CD4-positive, alpha-beta T cell (primary cell): Measurements from ENCODE around the gene TSHZ3. TPM values are rescaled to one million over a fixed set of nuclear protein-coding genes. Genes with fewer than 3 reads are reported as not detected.

Source experiments
- ATAC-seq: fragments of 200-7000 bp; cut with Tn5 transposase; one replicate; pipeline ENCODE4 v1.10.0; 2022; ENCODE audit warnings: mild to moderate bottlenecking; ENCODE audit not compliant: poor library complexity
- CTCF ChIA-PET: fragments of 350-600 bp; sonication (Branson Sonifier 250); formaldehyde crosslinking; loops from one replicate; lab custom pipeline; 2021; ENCODE audit warnings: antibody characterized with exemption, inconsistent platforms; lab: Charles Lee
- POLR2A ChIA-PET: fragments of 350-600 bp; sonication (Branson Sonifier 250); formaldehyde crosslinking; loops from one replicate; lab custom pipeline; 2021; ENCODE audit warnings: antibody characterized with exemption, inconsistent platforms; lab: Charles Lee
- DNase-seq, 14 experiments: peaks; one replicate each; pipeline ENCODE4 v3.0.0-alpha.2; 2013 to 2020; ENCODE audit warnings: mixed read lengths in 2 of 14
- H3K27ac ChIP-seq, 2 donors: one replicate each; pipeline versions ENCODE4 v1.5.1 to v1.7.0; 2013; ENCODE audit warnings: low read length in 2 of 2, low read depth in 1 of 2, mild to moderate bottlenecking in 1 of 2
- H3K27me3 ChIP-seq, 2 experiments: 1 replicate in 1 of 2; 2 replicates in 1 of 2; pipeline versions ENCODE4 v1.6.1 to v1.7.0; 2013; ENCODE audit warnings: low read length in 2 of 2, control low read depth in 1 of 2, mild to moderate bottlenecking in 1 of 2, moderate library complexity in 1 of 2; ENCODE audit not compliant: insufficient read depth in 2 of 2, control insufficient read depth in 1 of 2
- H3K36me3 ChIP-seq: one replicate; pipeline ENCODE4 v1.6.1; 2013; ENCODE audit warnings: low read length, control low read depth; ENCODE audit not compliant: insufficient read depth
- H3K4me1 ChIP-seq: one replicate; pipeline ENCODE4 v1.6.1; 2013; ENCODE audit warnings: low read length, control low read depth; ENCODE audit not compliant: insufficient read depth
- H3K4me3 ChIP-seq: one replicate; pipeline ENCODE4 v1.5.1; 2013; ENCODE audit warnings: mild to moderate bottlenecking, low read length, moderate library complexity
- H3K9me3 ChIP-seq, 2 experiments: 1 replicate in 1 of 2; 2 replicates in 1 of 2; pipeline versions ENCODE4 v1.6.1 to v1.7.0; 2013; ENCODE audit warnings: low read length in 2 of 2, mild to moderate bottlenecking in 2 of 2, control low read depth in 1 of 2, moderate library complexity in 1 of 2; ENCODE audit not compliant: control insufficient read depth in 1 of 2, insufficient read depth in 1 of 2
- H3K27ac Mint-ChIP-seq: one replicate; pipeline ENCODE4 v1.8.0; 2020; ENCODE audit warnings: mixed read lengths
- H3K27me3 Mint-ChIP-seq: one replicate; pipeline ENCODE4 v1.8.0; 2021; ENCODE audit warnings: mixed read lengths
- H3K36me3 Mint-ChIP-seq: one replicate; pipeline ENCODE4 v1.8.0; 2021; ENCODE audit warnings: low read depth, mixed read lengths
- H3K4me1 Mint-ChIP-seq: one replicate; pipeline ENCODE4 v1.8.0; 2021; ENCODE audit warnings: low read depth, mixed read lengths
- H3K4me3 Mint-ChIP-seq: one replicate; pipeline ENCODE4 v1.8.0; 2020; ENCODE audit warnings: mild to moderate bottlenecking, mixed read lengths
- H3K9me3 Mint-ChIP-seq: one replicate; pipeline ENCODE4 v1.8.0; 2020; ENCODE audit warnings: mixed read lengths
- CTCF ChIP-seq: fragments of 200-600 bp; IDR thresholded peaks from one replicate; pipeline ENCODE4 v1.8.0; 2022; ENCODE audit warnings: antibody characterized with exemption, mild to moderate bottlenecking
- intact Hi-C, 2 experiments: fragments of 100-400 bp; cut with DNase I in 1 of 2; cut with micrococcal nuclease in 1 of 2; formaldehyde crosslinking; loops; one replicate each; pipeline versions ENCODE4 v1.15.1 to v1.9.0; 2023 to 2025; cut with DNase I, micrococcal nuclease
- total RNA-seq, 174 experiments: library from RNA in 2 of 174; stranded (reverse) in 2 of 174; gene quantifications; one replicate each; pipeline ENCODE4 v1.2.3 and lab custom pipeline; 2021 to 2026

The TSHZ3 gene
- total RNA-seq, 2 experiments from 2014 or later: 0.38 to 0.61 TPM

GRCh38 chr19:31283701-31284100 lies 65.5 kb downstream of the TSHZ3 start:
- CTCF ChIA-PET: no interaction called here
- no peak overlapping the region for H3K27ac Mint-ChIP-seq
- Histone ChIP-seq H3K4me1 (peaks cover 3% of the 10 kb centered on the region), H3K27me3 (no peaks in the 10 kb centered on the region), H3K9me3 (no peaks in the 10 kb centered on the region), H3K36me3 (no peaks in the 10 kb centered on the region), H3K27ac (no peak overlapping the region), H3K4me3 (no peak overlapping the region)
- H3K9me3 Mint-ChIP-seq: no peaks in the 10 kb centered on the region
- no peak for DNase-seq
- H3K4me3 Mint-ChIP-seq: no peak overlapping the region
- no peaks in the 10 kb centered on the region for H3K27me3 Mint-ChIP-seq
- no peak for ATAC-seq
- intact Hi-C loops: no loop called here
- no peaks in the 10 kb centered on the region for H3K36me3 Mint-ChIP-seq
- POLR2A ChIA-PET: no interaction called here
- peaks cover 8% of the 10 kb centered on the region for H3K4me1 Mint-ChIP-seq
- no peak for TF ChIP-seq CTCF

GRCh38 chr19:31282346-31282745 lies 66.9 kb downstream of the TSHZ3 start:
- Histone ChIP-seq H3K27me3 (no peaks in the 10 kb centered on the region), H3K4me3 (no peak overlapping the region), H3K27ac (no peak overlapping the region), H3K4me1 (peaks cover 3% of the 10 kb centered on the region), H3K36me3 (no peaks in the 10 kb centered on the region), H3K9me3 (no peaks in the 10 kb centered on the region)
- Mint-ChIP-seq H3K9me3 (no peaks in the 10 kb centered on the region), H3K36me3 (no peaks in the 10 kb centered on the region), H3K4me3 (no peak overlapping the region), H3K27me3 (no peaks in the 10 kb centered on the region), H3K4me1 (peaks cover 8% of the 10 kb centered on the region), H3K27ac (no peak overlapping the region)
- ATAC-seq (no peak), DNase-seq (no peak)
- intact Hi-C loops: no loop called here
- POLR2A ChIA-PET: no interaction called here
- CTCF ChIA-PET: no interaction called here
- TF ChIP-seq CTCF: no peak

GRCh38 chr19:31280287-31281006 lies 68.8 kb downstream of the TSHZ3 start:
- DNase-seq (no peak), ATAC-seq (no peak)
- H3K4me3 ChIP-seq: no peak overlapping the region
- no peaks in the 10 kb centered on the region for H3K4me1 ChIP-seq
- no peak for TF ChIP-seq CTCF
- no peak overlapping the region for H3K4me3 Mint-ChIP-seq
- H3K9me3 ChIP-seq: no peaks in the 10 kb centered on the region
- H3K27ac Mint-ChIP-seq: no peak overlapping the region
- no peaks in the 10 kb centered on the region for H3K27me3 ChIP-seq
- ChIA-PET POLR2A (no interaction called here), CTCF (no interaction called here)
- no peaks in the 10 kb centered on the region for H3K36me3 ChIP-seq
- no peaks in the 10 kb centered on the region for H3K36me3 Mint-ChIP-seq
- no peak overlapping the region for H3K27ac ChIP-seq
- no peaks in the 10 kb centered on the region for H3K9me3 Mint-ChIP-seq
- no peaks in the 10 kb centered on the region for H3K27me3 Mint-ChIP-seq
- intact Hi-C loops: no loop called here
- no peaks in the 10 kb centered on the region for H3K4me1 Mint-ChIP-seq
